GM10248 (cell line): ENCODE results near the gene PKIG.

Source experiments
- CTCF ChIA-PET: fragments of 300-600 bp; sonication (Branson Sonifier 250); formaldehyde crosslinking; extraction: SDS; loops from one replicate; lab custom pipeline; 2021; ENCODE audit warnings: antibody characterized with exemption; lab: Yijun Ruan, JAX
- POLR2A ChIA-PET: fragments of 350-650 bp; sonication (Branson Sonifier 250); formaldehyde crosslinking; extraction: SDS; loops from one replicate; lab custom pipeline; 2020; ENCODE audit warnings: antibody characterized with exemption; lab: Yijun Ruan, JAX
- DNase-seq: peaks from one replicate; pipeline ENCODE4 v3.0.0; 2012; ENCODE audit errors: extremely low spot score
- CTCF ChIP-seq: IDR thresholded peaks from 2 replicates; pipeline ENCODE4 v1.5.1; 2012; ENCODE audit warnings: mild to moderate bottlenecking, low read depth; ENCODE audit errors: extremely low read depth, missing control alignments, control extremely low read depth

Gene PKIG

GRCh38 chr20:44660581-44660980 is 78.2 kb downstream of the PKIG start:
- POLR2A ChIA-PET, result no interaction called here
- DNase-seq, result no peak
- CTCF ChIA-PET, result interaction anchor here (0.7 to 1.5 kb wide), 4 partner anchors 10 to 23 kb away, joined by 3 to 4 read pairs (median 4); no protein-coding TSS in a partner anchor
- TF ChIP-seq CTCF, result no peak

GRCh38 chr20:44662261-44662660 is 79.9 kb downstream of the PKIG start:
- CTCF ChIA-PET, result interaction anchor here (0.7 to 1.6 kb wide), 3 partner anchors 20 to 204 kb away, joined by 3 to 9 read pairs (median 5); no protein-coding TSS in a partner anchor
- POLR2A ChIA-PET, result no interaction called here
- no peak for DNase-seq

GRCh38 chr20:44664131-44664530 is 81.8 kb downstream of the PKIG start:
- DNase-seq, result no peak
- TF ChIP-seq CTCF, result no peak
- CTCF ChIA-PET, result interaction anchor here (0.8 to 1.9 kb wide), 3 partner anchors 19 to 54 kb away, joined by 3 to 7 read pairs (median 4); no protein-coding TSS in a partner anchor
- POLR2A ChIA-PET, result no interaction called here

More at GRCh38 chr20:44662261-44662660, 79.9 kb downstream of the PKIG start:
- TF ChIP-seq CTCF, result no peak

GRCh38 chr20:44666066-44666465 is 83.7 kb downstream of the PKIG start:
- no peak for TF ChIP-seq CTCF
- POLR2A ChIA-PET, result no interaction called here
- CTCF ChIA-PET, result interaction anchor here (2.1 to 3.7 kb wide), 2 partner anchors 16 to 17 kb away, joined by 4 to 39 read pairs; no protein-coding TSS in a partner anchor
- no peak for DNase-seq
